ENCODE measurements around the gene IL1RN. TPM values are rescaled to one million over a fixed set of nuclear protein-coding genes. Genes with fewer than 3 reads are reported as not detected.

The IL1RN gene
- total and polyA plus RNA-seq, 9 donors: 0.22 to 4.0 (median 0.60) TPM

- Histone ChIP-seq H3K9me3 (replicated peaks; ENCODE audit: control insufficient read depth, low read depth, low read length) (no peaks in the 10 kb centered on the region), H3K4me1 (ENCODE audit: control insufficient read depth, insufficient read depth, low read length) (no peaks in the 10 kb centered on the region), H3K4me3 (ENCODE audit: low read length) (no peak overlapping the region), H3K27ac (ENCODE audit: low read length) (no peak overlapping the region), H3K27me3 (ENCODE audit: control insufficient read depth, insufficient read depth, low read length) (no peaks in the 10 kb centered on the region), H3K36me3 (ENCODE audit: control insufficient read depth, insufficient read depth, low read length) (no peaks in the 10 kb centered on the region)
- WGBS (ENCODE audit: insufficient coverage): 90% methylated on average over 3 of the region's 10 CpGs
- DNase-seq: no peak
Measured at GRCh38 chr2:113116100-113116958, 11.1 kb upstream of the IL1RN start.

GRCh38 chr2:113117541-113118262, 9.7 kb upstream of the IL1RN start:
- peak; percentile 34 for DNase-seq
- 75% methylated on average over 8 of the region's 9 CpGs for WGBS (ENCODE audit: insufficient coverage)
- Histone ChIP-seq H3K27ac (ENCODE audit: low read length) (no peak overlapping the region), H3K27me3 (ENCODE audit: control insufficient read depth, insufficient read depth, low read length) (peaks cover 2% of the 10 kb centered on the region), H3K4me3 (ENCODE audit: low read length) (no peak overlapping the region), H3K4me1 (ENCODE audit: control insufficient read depth, insufficient read depth, low read length) (no peaks in the 10 kb centered on the region), H3K9me3 (replicated peaks; ENCODE audit: control insufficient read depth, low read depth, low read length) (no peaks in the 10 kb centered on the region), H3K36me3 (ENCODE audit: control insufficient read depth, insufficient read depth, low read length) (no peaks in the 10 kb centered on the region)

- Histone ChIP-seq H3K36me3 (ENCODE audit: control insufficient read depth, insufficient read depth, low read length) (no peaks in the 10 kb centered on the region), H3K27ac (ENCODE audit: low read length) (no peak overlapping the region), H3K4me1 (ENCODE audit: control insufficient read depth, insufficient read depth, low read length) (no peaks in the 10 kb centered on the region), H3K27me3 (ENCODE audit: control insufficient read depth, insufficient read depth, low read length) (peaks cover 2% of the 10 kb centered on the region), H3K4me3 (ENCODE audit: low read length) (no peak overlapping the region), H3K9me3 (replicated peaks; ENCODE audit: control insufficient read depth, low read depth, low read length) (no peaks in the 10 kb centered on the region)
- DNase-seq: no peak
- WGBS (ENCODE audit: insufficient coverage): no CpG with 5 or more reads among the region's 2 CpGs
Measured at GRCh38 chr2:113118263-113118657, 9.1 kb upstream of the IL1RN start.

- H3K36me3 ChIP-seq (ENCODE audit: control insufficient read depth, insufficient read depth, low read length): no peaks in the 10 kb centered on the region
- no peak overlapping the region for H3K27ac ChIP-seq (ENCODE audit: low read length)
- no peak overlapping the region for H3K4me3 ChIP-seq (ENCODE audit: low read length)
- no peaks in the 10 kb centered on the region for H3K4me1 ChIP-seq (ENCODE audit: control insufficient read depth, insufficient read depth, low read length)
- peaks cover 2% of the 10 kb centered on the region for H3K27me3 ChIP-seq (ENCODE audit: control insufficient read depth, insufficient read depth, low read length)
- no peaks in the 10 kb centered on the region for H3K9me3 ChIP-seq (replicated peaks; ENCODE audit: control insufficient read depth, low read depth, low read length)
- no CpG with 5 or more reads among the region's 2 CpGs for WGBS (ENCODE audit: insufficient coverage)
- no peak for DNase-seq
Measured at GRCh38 chr2:113119111-113119510, 8.3 kb upstream of the IL1RN start.

GRCh38 chr2:113120861-113121260, 6.5 kb upstream of the IL1RN start:
- DNase-seq: no peak
- WGBS (ENCODE audit: insufficient coverage): no CpG with 5 or more reads among the region's 3 CpGs
- Histone ChIP-seq H3K27me3 (ENCODE audit: control insufficient read depth, insufficient read depth, low read length) (peaks cover 2% of the 10 kb centered on the region), H3K4me3 (ENCODE audit: low read length) (no peak overlapping the region), H3K4me1 (ENCODE audit: control insufficient read depth, insufficient read depth, low read length) (no peaks in the 10 kb centered on the region), H3K27ac (ENCODE audit: low read length) (no peak overlapping the region), H3K9me3 (replicated peaks; ENCODE audit: control insufficient read depth, low read depth, low read length) (no peaks in the 10 kb centered on the region), H3K36me3 (ENCODE audit: control insufficient read depth, insufficient read depth, low read length) (no peaks in the 10 kb centered on the region)

- no peaks in the 10 kb centered on the region for H3K36me3 ChIP-seq (ENCODE audit: control insufficient read depth, insufficient read depth, low read length)
- H3K27ac ChIP-seq (ENCODE audit: low read length): no peak overlapping the region
- H3K9me3 ChIP-seq (replicated peaks; ENCODE audit: control insufficient read depth, low read depth, low read length): no peaks in the 10 kb centered on the region
- no peak for DNase-seq
- peaks cover 2% of the 10 kb centered on the region for H3K27me3 ChIP-seq (ENCODE audit: control insufficient read depth, insufficient read depth, low read length)
- H3K4me3 ChIP-seq (ENCODE audit: low read length): no peak overlapping the region
- no peaks in the 10 kb centered on the region for H3K4me1 ChIP-seq (ENCODE audit: control insufficient read depth, insufficient read depth, low read length)
- 54% methylated on average over 1 of the region's 4 CpGs for WGBS (ENCODE audit: insufficient coverage)
Measured at GRCh38 chr2:113122364-113122763, 5.0 kb upstream of the IL1RN start.

- no peaks in the 10 kb centered on the region for H3K4me1 ChIP-seq (ENCODE audit: control insufficient read depth, insufficient read depth, low read length)
- no peak overlapping the region for H3K27ac ChIP-seq (ENCODE audit: low read length)
- no peak for DNase-seq
- WGBS (ENCODE audit: insufficient coverage): 59% methylated on average over 2 of the region's 3 CpGs
- H3K36me3 ChIP-seq (ENCODE audit: control insufficient read depth, insufficient read depth, low read length): no peaks in the 10 kb centered on the region
- no peak overlapping the region for H3K4me3 ChIP-seq (ENCODE audit: low read length)
- peaks cover 2% of the 10 kb centered on the region for H3K27me3 ChIP-seq (ENCODE audit: control insufficient read depth, insufficient read depth, low read length)
- no peaks in the 10 kb centered on the region for H3K9me3 ChIP-seq (replicated peaks; ENCODE audit: control insufficient read depth, low read depth, low read length)
Measured at GRCh38 chr2:113123726-113124125, 3.7 kb upstream of the IL1RN start.

- Histone ChIP-seq H3K9me3 (replicated peaks; ENCODE audit: control insufficient read depth, low read depth, low read length) (no peaks in the 10 kb centered on the region), H3K4me3 (ENCODE audit: low read length) (no peak overlapping the region), H3K27ac (ENCODE audit: low read length) (no peak overlapping the region), H3K36me3 (ENCODE audit: control insufficient read depth, insufficient read depth, low read length) (no peaks in the 10 kb centered on the region), H3K27me3 (ENCODE audit: control insufficient read depth, insufficient read depth, low read length) (peaks cover 2% of the 10 kb centered on the region), H3K4me1 (ENCODE audit: control insufficient read depth, insufficient read depth, low read length) (no peaks in the 10 kb centered on the region)
- WGBS (ENCODE audit: insufficient coverage): 78% methylated on average over 6 of the region's 12 CpGs
- DNase-seq: no peak
Measured at GRCh38 chr2:113124181-113124961, 3.0 kb upstream of the IL1RN start.

GRCh38 chr2:113124984-113125855, 2.2 kb upstream of the IL1RN start:
- no peak for DNase-seq
- Histone ChIP-seq H3K4me1 (ENCODE audit: control insufficient read depth, insufficient read depth, low read length) (no peaks in the 10 kb centered on the region), H3K36me3 (ENCODE audit: control insufficient read depth, insufficient read depth, low read length) (no peaks in the 10 kb centered on the region), H3K27me3 (ENCODE audit: control insufficient read depth, insufficient read depth, low read length) (peaks cover 2% of the 10 kb centered on the region), H3K9me3 (replicated peaks; ENCODE audit: control insufficient read depth, low read depth, low read length) (no peaks in the 10 kb centered on the region), H3K4me3 (ENCODE audit: low read length) (no peak overlapping the region), H3K27ac (ENCODE audit: low read length) (no peak overlapping the region)
- 65% methylated on average over 2 of the region's 6 CpGs for WGBS (ENCODE audit: insufficient coverage)
